Vagina (tissue), 2 donors: ENCODE data around the gene IRAG1. TPM values are rescaled to one million over a fixed set of nuclear protein-coding genes. Genes with fewer than 3 reads are reported as not detected.

Source experiments
- DNase-seq, 2 donors: peaks; one replicate each; pipeline ENCODE4 v3.0.0-alpha.2; 2017; ENCODE audit errors: extremely low spot score in 2 of 2
- H3K27ac ChIP-seq: fragments of 200-600 bp; sonication (generic); one replicate; pipeline ENCODE4 v1.5.1; 2019
- H3K27me3 ChIP-seq: fragments of 200-600 bp; sonication (generic); one replicate; pipeline ENCODE4 v1.5.1; 2019
- H3K36me3 ChIP-seq, 2 donors: fragments of 200-600 bp; sonication (generic); one replicate each; pipeline ENCODE4 v1.5.1; 2017 to 2019
- H3K4me1 ChIP-seq: fragments of 200-600 bp; sonication (generic); one replicate; pipeline ENCODE4 v1.5.1; 2019
- H3K4me3 ChIP-seq, 2 donors: fragments of 200-600 bp; sonication (generic); 1 replicate in 1 of 2; 2 replicates in 1 of 2; pipeline ENCODE4 v1.5.1; 2016 to 2019
- H3K9me3 ChIP-seq: fragments of 200-600 bp; sonication (generic); one replicate; pipeline ENCODE4 v1.5.1; 2019
- CTCF ChIP-seq, 3 experiments: fragments of 450-650 bp in 2 of 3; fragments of 200-600 bp in 1 of 3; sonication (generic) in 1 of 3; IDR thresholded peaks; one replicate each; pipeline ENCODE4 v1.5.1; 2017 to 2019; ENCODE audit warnings: antibody characterized with exemption in 3 of 3, mild to moderate bottlenecking in 2 of 3, moderate library complexity in 2 of 3
- POLR2A ChIP-seq, 2 donors: fragments of 450-650 bp; IDR thresholded peaks; one replicate each; pipeline ENCODE4 v1.6.1; 2017; ENCODE audit warnings: antibody characterized with exemption in 2 of 2, mild to moderate bottlenecking in 2 of 2, moderate library complexity in 2 of 2
- POLR2AphosphoS5 ChIP-seq, 2 donors: sonication (generic); formaldehyde crosslinking; IDR thresholded peaks; one replicate each; pipeline ENCODE4 v1.9.0; 2017; ENCODE audit warnings: antibody characterized with exemption in 2 of 2, mild to moderate bottlenecking in 2 of 2, low read depth in 1 of 2; ENCODE audit not compliant: insufficient read depth in 1 of 2
- intact Hi-C: fragments of 100-400 bp; cut with DNase I; formaldehyde crosslinking; loops from one replicate; pipeline ENCODE4 v1.15.1; 2023
- total RNA-seq: library from RNA; depleted of rRNA; stranded (reverse); fragments of >200 nt; gene quantifications from one replicate; pipeline ENCODE4 v1.2.3, GENCODE V29; 2016

IRAG1 gene
- 18.2 TPM for total RNA-seq

DNA sequence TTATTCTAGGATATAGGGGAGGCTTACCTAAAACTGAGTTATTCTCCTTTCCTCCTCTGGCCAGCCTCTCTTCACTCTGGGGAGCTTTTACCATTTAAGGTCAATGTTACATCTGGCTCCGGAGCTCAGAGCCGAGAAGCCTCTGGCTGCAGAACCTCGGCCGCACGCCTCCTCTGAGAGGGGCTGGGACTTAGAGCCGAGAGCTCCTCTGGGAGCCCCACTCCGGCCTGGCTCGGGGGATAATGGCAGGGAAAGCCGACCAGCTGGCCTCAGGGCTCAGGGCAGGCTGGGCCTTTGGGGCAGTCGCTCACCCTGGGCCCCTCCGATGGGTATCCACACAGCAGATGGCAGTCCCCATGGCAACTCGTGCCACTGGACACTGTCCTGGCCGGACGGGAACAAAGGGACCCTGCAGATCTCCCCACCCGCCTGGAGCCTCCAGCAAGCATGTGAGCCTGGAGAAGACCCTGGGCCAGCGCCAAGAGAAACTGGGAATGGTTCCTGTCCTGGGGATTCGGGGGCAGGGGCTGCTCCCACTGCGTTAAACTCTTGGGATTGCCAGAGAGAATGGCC is at the start of gene IRAG1:
IRAG1 (minus strand) TSS at position 247 of the 573 bp plus-strand sequence; CDS start at position 94, 153 bp downstream.
- peak within 1 kb of the TSS; percentile 44 to 50 for H3K4me3 ChIP-seq
- no peak for DNase-seq
- intact Hi-C loops, result no loop called here
- H3K27ac ChIP-seq, result peak within 1 kb of the TSS; percentile 83
- TF ChIP-seq POLR2A (IDR thresholded peaks at IDR 0.05), result no peak
- TF ChIP-seq POLR2AphosphoS5 (IDR thresholded peaks at IDR 0.05; ENCODE audit: insufficient read depth in 1 of 2, low read depth in 1 of 2), result peak in 1 of 2 donors; percentile 78
- no peak for TF ChIP-seq CTCF (IDR thresholded peaks at IDR 0.05)
- H3K4me1 ChIP-seq, result peaks cover 16% of the 10 kb centered on the region
- H3K36me3 ChIP-seq, result no peaks in the 10 kb centered on the region
- no peaks in the 10 kb centered on the region for H3K9me3 ChIP-seq
- H3K27me3 ChIP-seq, result no peaks in the 10 kb centered on the region

DNA sequence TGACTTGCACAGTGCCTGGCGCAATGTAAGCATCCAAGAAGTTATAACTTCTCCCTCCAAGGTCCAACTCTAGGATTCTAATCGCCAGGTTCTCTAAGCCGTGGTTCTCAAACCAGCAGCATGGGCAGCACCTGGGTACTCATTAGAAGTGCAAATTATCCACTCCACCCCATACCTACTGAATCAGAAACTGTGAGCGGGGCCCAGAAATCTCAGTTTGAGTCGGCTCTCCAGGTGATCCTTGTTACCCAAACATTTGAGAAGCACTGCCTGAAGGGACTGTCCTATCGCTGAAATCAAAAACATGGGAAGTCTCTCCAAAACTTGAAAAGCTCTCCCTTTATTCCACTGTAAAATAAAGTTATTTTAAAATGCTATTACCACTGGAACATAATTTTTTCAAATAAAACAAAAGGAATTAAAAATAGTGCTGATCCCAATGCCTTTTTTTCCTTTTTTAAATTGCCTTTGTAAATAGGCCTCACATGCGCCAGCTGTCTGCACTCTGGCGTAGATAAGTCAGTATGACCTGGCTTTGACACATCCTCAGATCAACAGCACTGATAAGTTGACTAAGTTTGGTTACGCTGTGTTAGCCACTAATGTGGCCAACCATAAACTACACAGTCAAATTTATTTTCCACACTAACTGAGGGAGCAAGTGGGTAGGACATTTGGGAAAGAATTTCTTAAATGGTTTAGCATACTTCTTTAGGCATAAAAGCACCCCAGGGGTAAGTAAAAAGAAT is 49.1 kb upstream of the IRAG1 start:
- DNase-seq, result no peak
- intact Hi-C loops, result no loop called here
- Histone ChIP-seq H3K27ac (peak overlapping the region; percentile 64), H3K27me3 (no peaks in the 10 kb centered on the region), H3K4me3 (no peak overlapping the region), H3K36me3 (no peaks in the 10 kb centered on the region), H3K9me3 (no peaks in the 10 kb centered on the region), H3K4me1 (peaks cover 23% of the 10 kb centered on the region)
- TF ChIP-seq POLR2AphosphoS5 (IDR thresholded peaks at IDR 0.05; ENCODE audit: insufficient read depth in 1 of 2, low read depth in 1 of 2) (peak in 1 of 2 donors; percentile 17), POLR2A (IDR thresholded peaks at IDR 0.05) (no peak), CTCF (IDR thresholded peaks at IDR 0.05) (no peak)

DNA sequence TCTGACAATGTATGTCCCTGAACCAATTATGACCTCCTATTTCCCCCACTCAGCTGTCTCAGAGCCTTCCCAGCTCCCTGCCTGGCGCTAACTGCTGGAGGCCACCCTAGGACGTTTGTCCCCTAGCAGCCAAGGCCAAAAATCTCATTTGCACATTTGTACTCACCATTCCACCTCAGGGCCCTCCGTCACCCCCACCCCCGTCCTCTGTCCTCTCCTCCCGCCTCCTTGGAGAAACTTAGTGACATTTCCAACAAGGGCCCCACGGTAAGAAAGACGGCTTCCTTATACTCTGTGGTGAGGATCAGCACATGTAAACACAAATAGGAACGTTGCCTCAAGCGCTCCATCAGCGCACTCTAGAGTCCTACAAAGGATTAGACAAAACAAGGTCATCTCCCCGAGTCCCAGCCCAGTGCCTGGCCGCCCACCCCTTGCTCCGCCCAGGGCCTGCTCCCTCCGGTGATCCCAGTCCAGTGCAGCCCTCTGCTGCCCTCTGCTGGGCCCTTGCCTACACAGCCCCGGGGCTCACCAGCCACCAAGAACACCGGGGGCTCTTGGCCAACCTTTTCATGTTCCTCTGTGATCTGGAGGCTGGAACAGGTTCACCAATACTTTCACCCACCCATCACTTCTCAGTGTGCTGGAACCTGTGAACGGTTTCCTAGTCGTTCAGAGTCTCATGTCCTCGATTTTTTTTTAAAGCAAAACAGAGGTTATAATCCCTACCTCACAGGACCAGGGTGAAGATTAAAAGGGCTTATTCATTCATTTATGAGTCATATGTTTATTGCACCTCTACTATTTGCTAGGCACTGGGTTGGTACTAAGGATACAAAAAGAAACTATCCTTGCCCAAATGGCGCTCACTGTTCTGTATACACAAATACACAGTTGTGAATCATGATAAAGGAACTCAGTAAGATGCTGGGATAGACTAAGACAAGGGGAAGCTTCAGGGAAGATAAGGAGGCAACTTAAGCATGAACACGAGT is 42.2 kb upstream of the IRAG1 start:
- Histone ChIP-seq H3K36me3 (no peaks in the 10 kb centered on the region), H3K9me3 (no peaks in the 10 kb centered on the region), H3K4me1 (peaks cover 14% of the 10 kb centered on the region), H3K27me3 (no peaks in the 10 kb centered on the region), H3K27ac (peak overlapping the region; percentile 68), H3K4me3 (no peak overlapping the region)
- intact Hi-C loops, result loop anchor here (1.0 to 10.0 kb wide), 3 partner anchors 111 to 329 kb away; partner anchors contain the start of gene LYVE1
- DNase-seq, result peak in 1 of 2 donors; percentile 95
- TF ChIP-seq POLR2AphosphoS5 (IDR thresholded peaks at IDR 0.05; ENCODE audit: insufficient read depth in 1 of 2, low read depth in 1 of 2) (peak; percentile 73 to 77), POLR2A (IDR thresholded peaks at IDR 0.05) (no peak), CTCF (IDR thresholded peaks at IDR 0.05) (peak; percentile 98 to 99 (median 99))

GRCh38 chr11:10731064-10731680 is 37.6 kb upstream of the IRAG1 start:
- Histone ChIP-seq H3K4me1 (peaks cover 41% of the 10 kb centered on the region), H3K27me3 (no peaks in the 10 kb centered on the region), H3K4me3 (no peak overlapping the region), H3K27ac (no peak overlapping the region), H3K36me3 (no peaks in the 10 kb centered on the region), H3K9me3 (no peaks in the 10 kb centered on the region)
- TF ChIP-seq POLR2A (IDR thresholded peaks at IDR 0.05), result no peak
- TF ChIP-seq POLR2AphosphoS5 (IDR thresholded peaks at IDR 0.05; ENCODE audit: insufficient read depth in 1 of 2, low read depth in 1 of 2), result no peak
- TF ChIP-seq CTCF (IDR thresholded peaks at IDR 0.05), result no peak
- no peak for DNase-seq
- intact Hi-C loops, result loop anchor here (10.0 kb wide), 2 partner anchors 106 to 166 kb away; partner anchors contain the start of gene LYVE1
